NT2/D1 (cell line): ENCODE measurements around the gene LGALS7.

Experiments used
- SUZ12 ChIP-seq: IDR thresholded peaks from 2 replicates; pipeline ENCODE4 v1.6.1; 2011; ENCODE audit not compliant: insufficient read length, insufficient read depth; ENCODE audit errors: extremely low read depth
- ZNF274 ChIP-seq: IDR thresholded peaks from 2 replicates; pipeline ENCODE4 v1.6.1; 2011; ENCODE audit warnings: mild to moderate bottlenecking, low read depth, low read length

GRCh38 chr19:38809592-38810252, 36.4 kb upstream of the LGALS7 start:
- no peak for TF ChIP-seq ZNF274
- TF ChIP-seq SUZ12, result no peak
